Esophagus muscularis mucosa (tissue), 4 donors: Measurements from ENCODE around the gene KANSL1. TPM values are rescaled to one million over a fixed set of nuclear protein-coding genes. Genes with fewer than 3 reads are reported as not detected.

Experiments
- DNase-seq: peaks from one replicate; pipeline ENCODE4 v3.0.0-alpha.2; 2017; ENCODE audit errors: extremely low spot score
- H3K27ac ChIP-seq, 4 donors: fragments of 200-600 bp; sonication (generic); replicated peaks in 1 of 4; 1 replicate in 3 of 4; 2 replicates in 1 of 4; pipeline ENCODE4 v1.5.1; 2016 to 2019; ENCODE audit warnings: mild to moderate bottlenecking in 1 of 4
- H3K27me3 ChIP-seq, 4 donors: fragments of 200-600 bp; sonication (generic); one replicate each; pipeline versions ENCODE4 v1.5.1 to v1.6.0; 2016 to 2019
- H3K36me3 ChIP-seq, 4 donors: fragments of 200-600 bp; sonication (generic); one replicate each; pipeline ENCODE4 v1.5.1; 2016 to 2019
- H3K4me1 ChIP-seq, 4 donors: fragments of 200-600 bp; sonication (generic); one replicate each; pipeline ENCODE4 v1.5.1; 2016 to 2019
- H3K4me3 ChIP-seq, 4 donors: fragments of 200-600 bp; sonication (generic); 1 replicate in 2 of 4; 2 replicates in 2 of 4; pipeline ENCODE4 v1.5.1; 2016 to 2019; ENCODE audit warnings: mild to moderate bottlenecking in 4 of 4, moderate library complexity in 1 of 4
- H3K9me3 ChIP-seq, 4 donors: fragments of 200-600 bp; sonication (generic); 1 replicate in 3 of 4; 2 replicates in 1 of 4; pipeline ENCODE4 v1.5.1; 2016 to 2019
- EP300 ChIP-seq: sonication (generic); formaldehyde crosslinking; IDR thresholded peaks from one replicate; pipeline ENCODE4 v1.6.1; 2017; ENCODE audit warnings: antibody characterized with exemption
- POLR2A ChIP-seq: fragments of 450-650 bp; IDR thresholded peaks from one replicate; pipeline ENCODE4 v1.6.1; 2017; ENCODE audit warnings: antibody characterized with exemption, moderate library complexity, mild to moderate bottlenecking, low read depth
- POLR2AphosphoS5 ChIP-seq, 2 donors: sonication (generic); formaldehyde crosslinking; IDR thresholded peaks; one replicate each; pipeline ENCODE4 v1.6.1; 2017; ENCODE audit warnings: antibody characterized with exemption in 2 of 2
- WGBS: methylation state at CpG from one replicate; pipeline ENCODE4 v1.1.5; 2018; 5-methylcytosine and 5-hydroxymethylcytosine counted together
- intact Hi-C: fragments of 100-400 bp; cut with DNase I; formaldehyde crosslinking; loops from one replicate; pipeline ENCODE4 v1.15.1; 2023
- total RNA-seq, 4 donors: library from RNA; depleted of rRNA; stranded (reverse); fragments of >200 nt; gene quantifications; one replicate each; pipeline versions ENCODE4 v1.1.0 to v1.2.1, GENCODE V29; 2016
- TF ChIP-seq, protein P1 (sequence below), 3 experiments: fragments of 200-600 bp in 2 of 3; fragments of 450-650 bp in 1 of 3; sonication (generic) in 2 of 3; IDR thresholded peaks; one replicate each; pipeline ENCODE4 v1.5.1; 2017 to 2019; ENCODE audit warnings: antibody characterized with exemption in 3 of 3, mild to moderate bottlenecking in 2 of 3, moderate library complexity in 1 of 3

Gene KANSL1
- total RNA-seq, 4 donors from 2014 or later: 55.0 to 124 (median 70.0) TPM

DNA sequence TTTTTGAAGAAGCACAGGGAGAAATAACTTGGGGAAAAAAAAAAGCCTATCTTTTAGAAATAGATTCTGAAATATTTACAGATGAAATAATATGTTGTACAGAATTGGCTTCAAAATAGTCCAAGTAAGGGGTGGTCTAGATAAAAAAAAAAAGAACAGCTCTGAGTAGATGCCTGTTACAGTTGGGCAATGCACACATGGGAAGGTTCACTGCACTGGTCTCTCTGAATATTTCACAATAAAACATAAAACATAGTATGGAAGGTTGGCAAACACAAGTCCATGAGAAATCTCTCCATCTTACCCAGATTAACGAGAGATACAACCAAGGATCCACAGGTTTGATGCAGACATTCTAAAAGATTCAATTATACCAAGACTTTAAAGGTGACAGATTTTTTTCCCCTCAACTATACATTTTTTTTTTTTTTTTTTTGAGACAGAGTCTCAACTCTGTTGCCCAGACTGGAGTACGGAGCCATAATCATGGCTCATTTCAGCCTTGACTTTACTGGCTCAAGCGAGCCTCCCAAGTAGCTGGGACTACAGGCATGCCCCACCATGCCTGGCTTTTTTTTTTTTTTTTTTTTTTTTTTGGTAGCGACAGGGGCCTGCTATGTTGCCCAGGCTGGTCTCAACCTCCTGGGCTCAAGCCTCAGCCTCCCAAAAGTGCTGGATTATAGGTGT lies 58.0 kb downstream of the KANSL1 start:
- 94% methylated on average over 4 of the region's 4 CpGs for WGBS
- no peaks in the 10 kb centered on the region for H3K27me3 ChIP-seq
- no peaks in the 10 kb centered on the region for H3K36me3 ChIP-seq
- no peak overlapping the region for H3K4me3 ChIP-seq
- intact Hi-C loops: no loop called here
- TF ChIP-seq EP300 (no peak), POLR2AphosphoS5 (IDR thresholded peaks at IDR 0.05) (no peak), POLR2A (no peak)
- TF ChIP-seq, protein P1, sequence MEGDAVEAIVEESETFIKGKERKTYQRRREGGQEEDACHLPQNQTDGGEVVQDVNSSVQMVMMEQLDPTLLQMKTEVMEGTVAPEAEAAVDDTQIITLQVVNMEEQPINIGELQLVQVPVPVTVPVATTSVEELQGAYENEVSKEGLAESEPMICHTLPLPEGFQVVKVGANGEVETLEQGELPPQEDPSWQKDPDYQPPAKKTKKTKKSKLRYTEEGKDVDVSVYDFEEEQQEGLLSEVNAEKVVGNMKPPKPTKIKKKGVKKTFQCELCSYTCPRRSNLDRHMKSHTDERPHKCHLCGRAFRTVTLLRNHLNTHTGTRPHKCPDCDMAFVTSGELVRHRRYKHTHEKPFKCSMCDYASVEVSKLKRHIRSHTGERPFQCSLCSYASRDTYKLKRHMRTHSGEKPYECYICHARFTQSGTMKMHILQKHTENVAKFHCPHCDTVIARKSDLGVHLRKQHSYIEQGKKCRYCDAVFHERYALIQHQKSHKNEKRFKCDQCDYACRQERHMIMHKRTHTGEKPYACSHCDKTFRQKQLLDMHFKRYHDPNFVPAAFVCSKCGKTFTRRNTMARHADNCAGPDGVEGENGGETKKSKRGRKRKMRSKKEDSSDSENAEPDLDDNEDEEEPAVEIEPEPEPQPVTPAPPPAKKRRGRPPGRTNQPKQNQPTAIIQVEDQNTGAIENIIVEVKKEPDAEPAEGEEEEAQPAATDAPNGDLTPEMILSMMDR (IDR thresholded peaks at IDR 0.05): no peak
- no peak overlapping the region for H3K27ac ChIP-seq
- no peaks in the 10 kb centered on the region for H3K9me3 ChIP-seq
- no peak for DNase-seq
- peaks cover 70 to 87% (median 85%) of the 10 kb centered on the region in 4 donors for H3K4me1 ChIP-seq

DNA sequence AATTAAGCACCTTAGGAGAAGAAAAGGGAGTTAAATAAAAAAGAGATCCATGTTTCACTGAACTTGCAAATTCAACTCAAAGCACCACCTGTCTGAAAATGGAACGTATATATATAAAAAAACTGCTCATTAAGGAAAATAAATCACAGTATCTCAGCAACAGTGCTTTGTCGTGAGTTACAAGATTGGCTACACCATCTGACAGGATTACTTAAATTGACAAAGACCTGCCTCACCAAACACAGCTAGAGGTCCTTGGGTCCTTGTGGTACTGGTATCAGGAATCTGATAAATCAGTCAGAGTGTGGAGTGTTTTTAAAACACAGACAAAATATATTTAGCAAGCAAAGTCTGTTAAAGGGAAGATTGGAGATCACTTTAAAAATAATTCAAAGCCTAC lies 63.9 kb downstream of the KANSL1 start:
- WGBS: 49% methylated on average over 2 of the region's 2 CpGs
- no peaks in the 10 kb centered on the region for H3K9me3 ChIP-seq
- no peaks in the 10 kb centered on the region for H3K36me3 ChIP-seq
- no peaks in the 10 kb centered on the region for H3K27me3 ChIP-seq
- peaks cover 64 to 88% (median 83%) of the 10 kb centered on the region in 4 donors for H3K4me1 ChIP-seq
- intact Hi-C loops: no loop called here
- H3K4me3 ChIP-seq: no peak overlapping the region
- no peak overlapping the region for H3K27ac ChIP-seq
- TF ChIP-seq POLR2A: no peak
- TF ChIP-seq, protein P1 (IDR thresholded peaks at IDR 0.05): no peak
- TF ChIP-seq POLR2AphosphoS5 (IDR thresholded peaks at IDR 0.05): no peak
- no peak for TF ChIP-seq EP300
- no peak for DNase-seq

DNA sequence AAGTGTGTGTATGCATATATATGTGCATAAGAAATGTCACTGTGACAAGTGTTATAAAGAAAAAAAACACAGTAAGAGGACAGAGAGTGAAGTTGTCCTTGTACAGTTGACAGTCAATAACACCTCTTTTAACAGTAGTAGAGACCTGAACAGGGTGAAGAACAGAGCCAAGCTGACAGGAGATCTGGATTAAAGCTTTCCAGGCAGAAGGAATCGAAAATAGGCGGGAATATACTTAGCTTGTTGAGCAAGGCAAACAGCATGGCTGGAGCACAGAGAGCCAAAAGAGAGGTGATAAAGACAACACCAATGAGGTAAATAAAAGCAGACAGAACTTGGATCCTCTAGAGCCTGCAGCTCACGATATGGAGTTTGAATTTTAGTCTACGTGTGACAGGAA lies 64.8 kb downstream of the KANSL1 start:
- Histone ChIP-seq H3K27me3 (no peaks in the 10 kb centered on the region), H3K4me3 (no peak overlapping the region), H3K27ac (peak overlapping the region in 1 of 4 donors; percentile 32), H3K9me3 (no peaks in the 10 kb centered on the region), H3K4me1 (peaks cover 71 to 97% (median 85%) of the 10 kb centered on the region in 4 donors), H3K36me3 (no peaks in the 10 kb centered on the region)
- DNase-seq: no peak
- TF ChIP-seq POLR2A (no peak), POLR2AphosphoS5 (IDR thresholded peaks at IDR 0.05) (peak in 1 of 2 donors; percentile 6)
- intact Hi-C loops: no loop called here
- WGBS: 83% methylated on average over 4 of the region's 4 CpGs

DNA sequence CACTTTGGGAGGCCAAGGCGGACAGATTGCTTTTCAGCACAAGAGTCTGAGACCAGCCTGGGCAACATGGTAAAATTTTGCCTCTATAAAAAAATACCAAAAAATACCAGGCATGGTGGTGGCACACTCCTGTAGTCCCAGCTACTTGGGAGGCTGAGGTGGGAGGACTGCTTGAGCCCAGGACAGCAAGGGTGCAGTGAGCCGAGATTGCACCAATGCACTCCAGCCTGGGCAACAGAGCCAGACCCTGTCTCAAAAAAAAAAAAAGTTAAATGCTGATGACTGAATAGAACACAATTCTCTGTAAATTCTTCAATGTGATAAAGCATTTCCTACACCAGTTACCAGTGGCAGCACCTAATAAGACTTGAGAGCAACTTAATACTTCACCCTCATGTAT lies 65.7 kb downstream of the KANSL1 start:
- no peaks in the 10 kb centered on the region for H3K9me3 ChIP-seq
- H3K4me3 ChIP-seq: no peak overlapping the region
- H3K27ac ChIP-seq: no peak overlapping the region
- TF ChIP-seq EP300: no peak
- TF ChIP-seq, protein P1 (IDR thresholded peaks at IDR 0.05): no peak
- TF ChIP-seq POLR2A: no peak
- no peak for TF ChIP-seq POLR2AphosphoS5 (IDR thresholded peaks at IDR 0.05)
- WGBS: 100% methylated on average over 2 of the region's 2 CpGs
- intact Hi-C loops: no loop called here
- no peak for DNase-seq
- H3K27me3 ChIP-seq: no peaks in the 10 kb centered on the region
- peaks cover 77 to 97% (median 93%) of the 10 kb centered on the region in 4 donors for H3K4me1 ChIP-seq
- no peaks in the 10 kb centered on the region for H3K36me3 ChIP-seq

DNA sequence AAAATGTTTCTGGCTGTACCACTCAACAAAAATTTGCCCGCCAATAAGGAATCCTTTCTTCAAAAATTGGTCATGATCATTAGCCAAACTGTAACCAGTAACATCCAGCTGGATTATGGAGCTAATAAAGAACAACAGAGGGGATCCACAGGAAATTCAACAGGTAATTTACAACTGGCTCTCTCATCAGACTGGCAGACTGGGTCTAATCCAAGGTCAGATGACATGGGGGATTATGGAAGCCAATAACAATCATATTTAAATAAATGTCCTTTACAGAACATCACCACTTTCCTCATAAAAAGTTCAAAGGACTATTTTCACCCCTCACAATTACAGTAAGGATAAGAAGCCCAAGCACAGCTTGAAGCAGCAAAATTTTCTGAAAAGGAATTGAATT lies 66.4 kb downstream of the KANSL1 start:
- Histone ChIP-seq H3K27ac (no peak overlapping the region), H3K36me3 (no peaks in the 10 kb centered on the region), H3K4me1 (peaks cover 77 to 97% (median 94%) of the 10 kb centered on the region in 4 donors), H3K27me3 (no peaks in the 10 kb centered on the region), H3K4me3 (no peak overlapping the region), H3K9me3 (no peaks in the 10 kb centered on the region)
- WGBS: 96% methylated on average over 1 of the region's 1 CpG
- no peak for DNase-seq
- TF ChIP-seq EP300 (no peak), POLR2AphosphoS5 (IDR thresholded peaks at IDR 0.05) (no peak), POLR2A (no peak)
- TF ChIP-seq, protein P1 (IDR thresholded peaks at IDR 0.05): no peak
- intact Hi-C loops: no loop called here
